ENCODE measurements around the gene CETN2.
"Not testable (repeated sequence)": the region's sequence is repeated elsewhere in the genome, so short reads cannot be mapped to it uniquely, and the experiment has no call there.

DNA sequence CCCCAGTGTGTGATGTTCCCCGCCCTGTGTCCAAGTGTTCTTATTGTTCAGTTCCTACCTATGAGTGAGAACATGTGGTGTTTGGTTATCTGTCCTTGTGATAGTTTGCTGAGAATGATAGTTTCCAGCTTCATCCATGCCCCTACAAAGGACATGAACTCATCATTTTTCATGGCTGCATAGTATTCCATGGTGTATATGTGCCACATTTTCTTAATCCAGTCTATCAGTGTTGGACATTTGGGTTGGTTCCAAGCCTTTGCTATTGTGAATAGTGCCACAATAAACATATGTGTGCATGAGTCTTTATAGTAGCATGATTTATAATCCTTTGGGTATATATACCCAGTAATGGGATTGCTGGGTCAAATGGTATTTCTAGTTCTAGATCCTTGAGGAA lies 4.9 kb upstream of the CETN2 start:
- TF ChIP-seq POLR2A (IDR thresholded peaks at IDR 0.05; ENCODE audit: low read depth, low read length); MYC (IDR thresholded peaks at IDR 0.05; ENCODE audit: low read depth, low read length); JUN (IDR thresholded peaks at IDR 0.05; ENCODE audit: borderline replicate concordance, insufficient read depth, insufficient read length, low read depth); POLR2AphosphoS5 (IDR thresholded peaks at IDR 0.05; ENCODE audit: insufficient read depth, low read depth, low read length); GATA2 (IDR thresholded peaks at IDR 0.05; ENCODE audit: insufficient read depth, insufficient read length, low read depth, low read length): not testable (repeated sequence)
- TF ChIP-seq, protein P1, sequence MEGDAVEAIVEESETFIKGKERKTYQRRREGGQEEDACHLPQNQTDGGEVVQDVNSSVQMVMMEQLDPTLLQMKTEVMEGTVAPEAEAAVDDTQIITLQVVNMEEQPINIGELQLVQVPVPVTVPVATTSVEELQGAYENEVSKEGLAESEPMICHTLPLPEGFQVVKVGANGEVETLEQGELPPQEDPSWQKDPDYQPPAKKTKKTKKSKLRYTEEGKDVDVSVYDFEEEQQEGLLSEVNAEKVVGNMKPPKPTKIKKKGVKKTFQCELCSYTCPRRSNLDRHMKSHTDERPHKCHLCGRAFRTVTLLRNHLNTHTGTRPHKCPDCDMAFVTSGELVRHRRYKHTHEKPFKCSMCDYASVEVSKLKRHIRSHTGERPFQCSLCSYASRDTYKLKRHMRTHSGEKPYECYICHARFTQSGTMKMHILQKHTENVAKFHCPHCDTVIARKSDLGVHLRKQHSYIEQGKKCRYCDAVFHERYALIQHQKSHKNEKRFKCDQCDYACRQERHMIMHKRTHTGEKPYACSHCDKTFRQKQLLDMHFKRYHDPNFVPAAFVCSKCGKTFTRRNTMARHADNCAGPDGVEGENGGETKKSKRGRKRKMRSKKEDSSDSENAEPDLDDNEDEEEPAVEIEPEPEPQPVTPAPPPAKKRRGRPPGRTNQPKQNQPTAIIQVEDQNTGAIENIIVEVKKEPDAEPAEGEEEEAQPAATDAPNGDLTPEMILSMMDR (IDR thresholded peaks at IDR 0.05; ENCODE audit: extremely low read depth in 1 of 2, insufficient read depth in 1 of 2, low read depth in 1 of 2, low read length in 2 of 2): not testable (repeated sequence)
